Stimulated activated CD8-positive, alpha-beta memory T cell treated with anti-CD3 and anti-CD28 coated beads, Interleukin-12 subunit alpha, Interleukin-12 subunit beta, amount 100 ng/mL, for 24 hours (primary cell): Measurements from ENCODE around the gene SMARCAL1.

Experiments
- DNase-seq: peaks from one replicate; pipeline ENCODE4 v3.0.0-alpha.2; 2020; ENCODE audit errors: extremely low read depth

SMARCAL1 gene

GRCh38 chr2:216477283-216478035 lies 65.2 kb downstream of the SMARCAL1 start:
- no peak for DNase-seq

GRCh38 chr2:216478151-216478550 lies 65.9 kb downstream of the SMARCAL1 start:
- no peak for DNase-seq

- DNase-seq = no peak
Measured at GRCh38 chr2:216478791-216479190, 66.5 kb downstream of the SMARCAL1 start.

- DNase-seq = no peak
Measured at GRCh38 chr2:216480221-216480620, 67.9 kb downstream of the SMARCAL1 start.

GRCh38 chr2:216482640-216483039 lies 70.4 kb downstream of the SMARCAL1 start:
- no peak for DNase-seq

GRCh38 chr2:216485237-216485636 lies 73.0 kb downstream of the SMARCAL1 start:
- no peak for DNase-seq

- no peak for DNase-seq
Measured at GRCh38 chr2:216485745-216486144, 73.5 kb downstream of the SMARCAL1 start.

GRCh38 chr2:216486271-216486670 lies 74.0 kb downstream of the SMARCAL1 start:
- no peak for DNase-seq

GRCh38 chr2:216486708-216487107 lies 74.4 kb downstream of the SMARCAL1 start:
- no peak for DNase-seq

GRCh38 chr2:216490061-216490460 lies 77.8 kb downstream of the SMARCAL1 start:
- no peak for DNase-seq

- no peak for DNase-seq
Measured at GRCh38 chr2:216491793-216492596, 79.7 kb downstream of the SMARCAL1 start.

GRCh38 chr2:216492597-216493333 lies 80.5 kb downstream of the SMARCAL1 start:
- no peak for DNase-seq

- no peak for DNase-seq
Measured at GRCh38 chr2:216493334-216493685, 81.0 kb downstream of the SMARCAL1 start.

GRCh38 chr2:216495656-216496055 lies 83.4 kb downstream of the SMARCAL1 start:
- no peak for DNase-seq

- no peak for DNase-seq
Measured at GRCh38 chr2:216497382-216498069, 85.2 kb downstream of the SMARCAL1 start.

GRCh38 chr2:216498070-216498378 lies 85.7 kb downstream of the SMARCAL1 start:
- no peak for DNase-seq

GRCh38 chr2:216498379-216499352 lies 86.4 kb downstream of the SMARCAL1 start, which contains the start of gene RPL37A:
Gene RPL37A (plus strand): TSS chr2:216498844. CDS start chr2:216498875, 31 bp downstream.
- peak; percentile 75 for DNase-seq

- no peak for DNase-seq
Measured at GRCh38 chr2:216499641-216500218, 87.4 kb downstream of the SMARCAL1 start.

GRCh38 chr2:216500572-216500971 lies 88.3 kb downstream of the SMARCAL1 start:
- no peak for DNase-seq

GRCh38 chr2:216501854-216502253 lies 89.6 kb downstream of the SMARCAL1 start:
- DNase-seq = no peak
